ENCODE measurements around the gene SOX12. TPM values are rescaled to one million over a fixed set of nuclear protein-coding genes. Genes with fewer than 3 reads are reported as not detected.
A peak's percentile ranks its signal among the peaks of the same experiment; 100 is the strongest.

Gene SOX12
- total RNA-seq = 18.3 TPM
- long read RNA-seq, full-length matches to known transcripts = 13 of 13 reads
- long read RNA-seq, partial matches to known transcripts = 0 of 13 reads
- long read RNA-seq, other reads (novel, unspliced or antisense) = 0 of 13 reads

DNA sequence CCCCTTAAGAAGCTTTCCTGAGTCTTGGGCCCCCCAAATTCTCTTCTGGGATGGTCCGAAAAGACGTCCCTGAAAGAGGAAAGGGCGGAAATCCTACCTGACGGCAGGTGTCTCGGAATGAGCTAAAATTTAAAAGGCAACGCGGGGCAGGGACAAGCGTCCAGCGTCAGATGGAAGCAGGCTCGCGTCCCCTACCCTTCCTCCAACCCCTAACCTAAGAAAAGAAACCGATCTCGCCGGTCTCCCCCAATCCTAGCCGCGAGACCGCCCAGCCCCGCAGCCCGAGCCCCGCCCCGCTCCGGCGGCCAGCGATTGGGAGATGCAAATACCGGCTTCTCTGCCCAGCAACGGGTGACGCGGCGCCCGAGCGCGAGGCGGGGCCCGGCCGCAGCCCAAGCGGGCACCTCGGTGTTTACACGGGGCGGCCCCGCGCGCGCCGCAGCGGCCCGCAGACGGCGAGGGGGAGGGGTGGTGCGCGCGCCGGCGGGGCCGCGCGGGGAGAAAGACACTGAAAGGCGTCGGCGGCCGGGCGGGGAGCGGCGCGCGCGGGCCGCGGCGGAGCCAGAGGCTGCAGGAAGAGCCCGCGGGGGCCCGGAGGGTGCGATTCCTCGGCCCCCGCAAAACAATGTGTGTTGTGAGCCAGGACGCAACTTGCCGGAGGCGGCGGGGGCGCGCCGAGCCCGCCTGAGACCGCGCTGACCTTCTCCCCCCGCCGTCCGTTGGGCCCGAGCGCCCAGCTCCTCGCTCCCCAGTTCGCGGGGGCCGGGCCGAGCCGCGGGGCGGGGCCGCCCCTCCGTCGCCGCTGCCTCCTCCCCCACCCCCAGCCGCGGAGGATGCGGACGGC is at the start of gene SOX12:
SOX12 (plus strand) TSS at position 508 of the 844 bp plus-strand sequence. CDS start 373 bp downstream, outside the sequence.
- intact Hi-C loops (cut with micrococcal nuclease) = no loop called here
- peak; percentile 76 for ATAC-seq

DNA sequence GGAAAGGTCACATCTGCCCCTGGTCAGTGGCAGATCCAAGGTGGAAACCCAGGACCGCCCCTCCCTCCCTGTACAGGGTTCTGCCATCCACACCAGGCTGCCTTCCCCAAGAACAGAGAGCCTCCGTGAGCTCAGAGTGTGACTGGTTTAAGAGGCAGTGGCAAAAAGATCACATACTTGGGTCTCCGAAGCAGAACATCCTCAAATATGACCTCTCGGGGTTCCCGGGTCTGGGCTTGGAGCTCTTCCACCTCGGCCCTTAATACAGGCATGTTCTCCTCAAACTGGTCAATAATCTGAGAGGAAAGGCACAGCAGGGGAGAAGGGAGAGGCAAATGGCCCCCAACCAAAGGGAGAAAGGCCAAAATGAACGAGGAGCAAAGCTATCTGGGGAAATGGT is 49.6 kb upstream of the SOX12 start:
- intact Hi-C loops (cut with micrococcal nuclease) = no loop called here

More for the DNA sequence above, at the start of gene SOX12:
- peak; percentile 99 for DNase-seq

GRCh38 chr20:276620-277495 is 48.5 kb upstream of the SOX12 start:
- DNase-seq = no peak

More for the DNA sequence above, 49.6 kb upstream of the SOX12 start:
- ATAC-seq = no peak
- no peak for DNase-seq

DNA sequence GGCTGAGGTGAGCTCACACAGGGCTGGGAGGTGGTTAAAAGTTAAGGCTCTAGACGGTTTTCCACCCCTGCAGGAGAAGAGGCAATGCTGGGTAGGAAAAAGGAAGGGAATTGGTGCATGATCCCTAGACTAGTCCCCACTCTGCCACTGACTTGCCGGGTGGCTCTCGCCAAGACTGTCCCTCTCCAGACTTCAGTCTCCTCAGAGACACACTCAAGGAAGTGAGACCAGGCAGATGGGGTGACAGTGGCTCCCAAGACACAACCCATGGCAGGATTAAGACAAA is 47.9 kb upstream of the SOX12 start:
- no peak for ATAC-seq
- no peak for DNase-seq
- intact Hi-C loops (cut with micrococcal nuclease) = no loop called here

More at GRCh38 chr20:276620-277495, 48.5 kb upstream of the SOX12 start:
- no peak for ATAC-seq
- intact Hi-C loops (cut with micrococcal nuclease) = no loop called here

- ATAC-seq (no peak), DNase-seq (no peak)
- intact Hi-C loops (cut with micrococcal nuclease) = no loop called here
Observed at GRCh38 chr20:278181-278580, 47.2 kb upstream of the SOX12 start.

DNA sequence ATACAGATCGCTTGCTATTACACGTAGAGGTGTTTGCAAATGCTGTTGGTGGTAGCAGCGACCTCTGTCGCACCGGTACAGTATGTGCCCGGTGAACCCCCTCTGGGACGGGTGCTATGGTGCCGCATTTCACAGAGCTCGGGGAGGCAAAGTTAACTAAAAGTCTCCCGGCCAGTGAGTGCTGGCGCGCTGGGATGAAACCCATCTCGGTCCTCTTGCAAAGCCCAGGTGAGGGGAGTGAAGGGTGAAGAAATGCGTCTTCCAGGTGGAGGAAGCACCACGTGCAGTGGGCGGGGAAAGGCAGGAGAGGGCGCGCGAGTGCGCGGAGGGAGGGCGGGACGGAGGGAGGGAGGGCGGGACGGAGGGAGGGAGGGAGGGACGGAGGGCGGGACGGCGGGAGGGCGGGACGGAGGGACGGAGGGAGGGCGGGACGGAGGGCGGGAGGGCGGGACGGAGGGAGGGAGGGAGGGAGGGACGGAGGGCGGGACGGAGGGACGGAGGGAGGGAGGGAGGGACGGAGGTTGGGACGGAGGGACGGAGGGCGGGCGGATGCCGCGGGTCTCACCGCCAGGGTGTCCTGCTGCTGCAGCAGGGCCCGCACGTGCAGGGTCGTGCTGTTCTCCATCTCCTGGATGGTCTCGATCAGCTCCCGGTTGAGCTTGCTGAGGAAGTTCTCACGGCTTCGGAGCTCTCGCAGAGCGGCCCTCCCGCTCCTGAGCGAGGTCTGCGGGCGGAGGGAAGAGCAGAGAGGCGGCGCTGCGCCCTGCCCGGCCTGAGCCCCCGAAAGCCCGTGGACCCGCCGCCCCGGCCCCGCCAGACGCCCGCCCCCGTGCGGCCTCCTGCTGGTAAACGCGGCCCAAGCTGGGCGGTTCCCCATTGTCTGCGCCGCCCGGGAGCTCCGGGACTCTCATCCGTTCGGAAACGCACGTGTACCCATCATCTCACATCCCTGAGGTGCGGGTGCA is 46.5 kb upstream of the SOX12 start:
- ATAC-seq (peak; percentile 75), DNase-seq (peak; percentile 67)
- intact Hi-C loops (cut with micrococcal nuclease) = no loop called here

DNA sequence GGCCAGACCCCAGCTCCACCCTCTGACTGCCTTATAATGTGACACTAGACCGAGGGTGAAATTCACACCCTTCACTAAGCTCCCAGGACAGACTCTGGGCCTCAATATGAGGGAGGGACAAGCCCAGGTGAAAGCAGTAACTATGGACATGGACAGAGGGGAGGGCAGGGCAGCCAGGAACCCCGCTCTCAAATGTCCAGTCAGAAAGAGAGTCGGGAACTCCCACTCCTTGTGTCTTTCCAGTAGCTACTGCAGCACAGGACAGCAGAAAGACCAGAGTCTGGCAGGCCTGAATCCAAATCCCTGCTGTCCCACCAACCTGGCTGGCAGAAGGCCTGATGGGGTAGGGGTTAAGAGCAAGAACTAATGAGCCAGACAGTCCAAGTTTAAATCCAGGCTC is 41.2 kb upstream of the SOX12 start:
- intact Hi-C loops (cut with micrococcal nuclease) = no loop called here
- DNase-seq = no peak

GRCh38 chr20:286508-286907 is 38.8 kb upstream of the SOX12 start:
- intact Hi-C loops (cut with micrococcal nuclease) = no loop called here
- ATAC-seq (no peak), DNase-seq (no peak)

More for the DNA sequence above, 41.2 kb upstream of the SOX12 start:
- ATAC-seq = no peak

GRCh38 chr20:288956-289692 is 36.2 kb upstream of the SOX12 start:
- DNase-seq = no peak
- no peak for ATAC-seq
- intact Hi-C loops (cut with micrococcal nuclease) = no loop called here

DNA sequence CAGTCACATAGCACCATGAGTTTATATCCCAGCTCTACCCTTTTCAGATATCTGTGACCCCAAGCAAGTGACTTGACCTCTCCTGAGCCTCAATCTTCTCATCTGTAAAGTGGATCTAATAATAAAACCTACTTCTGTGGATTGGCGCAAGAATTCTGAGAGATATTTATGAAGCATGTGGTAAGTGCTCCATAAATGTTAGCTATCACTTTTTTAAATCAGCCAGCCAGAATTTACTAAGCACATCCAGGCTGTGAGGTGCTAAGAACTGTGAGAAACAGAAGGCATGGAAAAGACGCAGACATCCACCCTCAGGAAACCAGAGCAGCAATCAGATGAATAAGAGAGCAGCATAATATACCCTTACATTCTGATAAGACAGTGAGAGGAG is 35.7 kb upstream of the SOX12 start:
- DNase-seq = no peak
- no peak for ATAC-seq
- intact Hi-C loops (cut with micrococcal nuclease) = no loop called here

GRCh38 chr20:290084-290831 is 35.1 kb upstream of the SOX12 start, which contains the start of gene C20orf96:
Gene C20orf96 (minus strand): TSS chr20:290750. CDS start chr20:290610, 140 bp downstream.
- intact Hi-C loops (cut with micrococcal nuclease) = no loop called here
- DNase-seq (peak; percentile 95), ATAC-seq (peak; percentile 98)

GRCh38 chr20:294602-295001 is 30.8 kb upstream of the SOX12 start:
- intact Hi-C loops (cut with micrococcal nuclease) = no loop called here

GRCh38 chr20:295804-296203 is 29.5 kb upstream of the SOX12 start:
- intact Hi-C loops (cut with micrococcal nuclease) = no loop called here
- ATAC-seq = no peak
- DNase-seq = no peak

More at GRCh38 chr20:294602-295001, 30.8 kb upstream of the SOX12 start:
- no peak for ATAC-seq
- no peak for DNase-seq

DNA sequence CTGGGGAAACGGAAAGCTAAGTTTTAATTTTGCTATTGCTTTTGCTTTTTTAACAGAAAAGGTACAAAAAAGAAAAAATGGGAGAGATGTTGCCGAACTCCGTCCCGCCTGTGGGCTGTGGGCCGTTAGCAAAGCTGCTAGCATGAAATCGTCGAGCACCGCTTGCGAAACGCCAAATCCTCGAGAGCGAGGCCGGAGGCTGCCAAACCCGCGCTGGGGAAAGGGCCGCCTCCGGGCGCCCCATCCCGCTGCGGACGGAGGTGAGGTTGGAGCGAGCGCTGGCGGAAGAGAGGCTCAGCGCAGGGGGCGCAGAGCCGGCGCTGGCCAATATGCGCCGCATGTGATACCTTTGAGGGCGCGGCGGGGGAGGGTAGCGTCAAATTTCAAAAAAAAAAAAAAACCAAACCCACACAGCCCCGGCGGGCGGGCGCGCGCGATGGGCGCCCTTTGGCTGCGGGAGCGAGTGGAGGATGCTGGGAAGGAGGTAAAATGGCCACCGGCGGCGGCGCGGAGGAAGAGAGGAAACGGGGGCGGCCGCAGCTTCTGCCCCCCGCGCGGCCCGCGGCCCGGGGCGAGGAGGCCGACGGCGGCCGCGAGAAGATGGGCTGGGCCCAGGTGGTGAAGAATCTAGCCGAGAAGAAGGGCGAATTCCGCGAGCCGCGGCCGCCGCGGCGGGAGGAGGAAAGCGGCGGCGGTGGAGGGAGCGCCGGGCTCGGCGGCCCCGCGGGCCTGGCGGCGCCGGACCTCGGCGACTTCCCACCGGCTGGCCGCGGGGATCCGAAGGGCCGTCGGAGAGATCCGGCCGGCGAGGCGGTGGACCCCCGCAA is 28.0 kb upstream of the SOX12 start, which contains the start of gene ZCCHC3:
ZCCHC3 (plus strand) TSS at position 473 of the 827 bp plus-strand sequence; CDS start at position 490, 17 bp downstream.
- intact Hi-C loops (cut with micrococcal nuclease) = no loop called here
- peak; percentile 93 for DNase-seq
- ATAC-seq = peak; percentile 93

GRCh38 chr20:297925-298775 is 27.2 kb upstream of the SOX12 start:
- peak; percentile 50 for ATAC-seq
- peak; percentile 78 for DNase-seq
- intact Hi-C loops (cut with micrococcal nuclease) = no loop called here
